ENCODE measurements around the gene CRIP1. TPM values are rescaled to one million over a fixed set of nuclear protein-coding genes. Genes with fewer than 3 reads are reported as not detected.

The CRIP1 gene
- total and polyA plus RNA-seq, 7 experiments from 2014 or later = 94.4 to 787 (median 303) TPM

DNA sequence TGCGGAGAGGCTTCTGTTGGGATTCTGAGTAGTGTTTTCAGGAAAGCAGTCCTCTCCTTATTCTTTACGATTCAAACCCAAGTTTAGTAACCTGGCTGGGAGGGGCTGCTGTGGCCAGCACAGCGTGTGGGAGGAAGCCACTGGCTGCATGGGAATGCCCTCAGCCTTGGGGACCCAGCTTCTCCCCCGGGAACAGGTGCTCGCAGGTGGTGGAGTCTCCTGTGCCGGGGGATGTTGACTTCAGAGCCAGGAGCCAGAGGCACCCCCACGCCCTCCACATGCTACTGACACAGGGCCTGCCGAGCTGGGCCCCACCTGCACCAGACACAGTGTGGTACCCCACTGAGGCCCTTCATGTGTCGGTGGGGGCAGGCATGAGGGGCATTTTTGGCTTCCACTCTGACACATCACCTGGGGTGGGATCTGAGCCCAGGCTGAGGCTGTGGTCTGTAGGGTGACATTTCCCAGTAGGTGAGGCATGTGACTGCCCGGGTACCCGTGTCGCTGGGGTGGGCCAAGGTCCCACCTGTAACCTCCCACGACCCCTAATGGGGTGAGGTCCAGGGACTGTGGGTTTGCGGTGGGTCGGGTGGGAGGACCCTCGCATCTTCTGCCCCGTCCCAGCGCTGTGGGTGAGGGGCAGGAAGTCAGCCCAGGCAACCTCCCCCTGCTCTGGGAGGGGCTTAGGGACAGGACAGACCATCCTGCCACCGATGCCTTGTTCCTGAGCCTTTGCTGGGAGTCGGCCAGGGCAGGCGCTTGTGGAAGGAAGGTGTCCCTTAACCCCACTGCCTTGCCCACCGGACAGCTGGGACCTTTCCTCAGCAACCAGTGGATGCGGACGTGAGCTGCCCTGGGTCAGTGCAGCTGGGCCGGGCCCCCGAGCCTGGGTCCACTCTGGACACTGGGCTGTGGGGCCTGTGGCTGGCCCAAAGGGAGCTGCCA lies 40.5 kb upstream of the CRIP1 start:
- H3K9me3 ChIP-seq (ENCODE audit: control insufficient read depth in 2 of 3, low read length in 3 of 3) = no peaks in the 10 kb centered on the region
- POLR2A ChIA-PET = no interaction called here
- intact Hi-C loops (cut with micrococcal nuclease) = no loop called here

GRCh38 chr14:105446971-105447370 lies 39.7 kb upstream of the CRIP1 start:
- peaks cover 0 to under 1% (median 0%) of the 10 kb centered on the region in 5 donors for H3K36me3 Mint-ChIP-seq
- peaks cover 0 to 2% (median 0%) of the 10 kb centered on the region in 7 donors for H3K4me1 Mint-ChIP-seq
- H3K27me3 Mint-ChIP-seq = no peaks in the 10 kb centered on the region
- POLR2A ChIA-PET = interaction anchor here (1.2 kb wide), 1 partner anchor 43 kb away, joined by 4 read pairs; no protein-coding TSS in a partner anchor
- intact Hi-C loops (cut with micrococcal nuclease) = no loop called here
- no peak for ATAC-seq
- Histone ChIP-seq H3K4me3 (ENCODE audit: low read length) (no peak overlapping the region), H3K27ac (ENCODE audit: low read depth, low read length) (no peak overlapping the region), H3K9me3 (ENCODE audit: control insufficient read depth in 2 of 3, low read length in 3 of 3) (no peaks in the 10 kb centered on the region), H3K4me1 (ENCODE audit: control insufficient read depth in 2 of 2, insufficient read depth in 2 of 2, low read length in 2 of 2) (no peaks in the 10 kb centered on the region), H3K27me3 (ENCODE audit: control insufficient read depth in 2 of 2, insufficient read depth in 2 of 2, low read length in 2 of 2) (no peaks in the 10 kb centered on the region), H3K36me3 (ENCODE audit: control insufficient read depth in 2 of 3, insufficient read depth in 3 of 3, low read length in 3 of 3) (peaks cover 0 to 33% (median 0%) of the 10 kb centered on the region in 3 experiments)
- H3K4me3 Mint-ChIP-seq = no peak overlapping the region
- H3K27ac Mint-ChIP-seq = peak overlapping the region in 1 of 9 donors; percentile 54
- CTCF ChIA-PET = interaction anchor here (0.6 to 1.1 kb wide), 3 partner anchors 10 to 145 kb away, joined by 3 to 5 read pairs (median 4); no protein-coding TSS in a partner anchor
- DNase-seq = no peak
- no peaks in the 10 kb centered on the region for H3K9me3 Mint-ChIP-seq

More for the DNA sequence above, 40.5 kb upstream of the CRIP1 start:
- DNase-seq (no peak), ATAC-seq (no peak)
- no peak overlapping the region for H3K4me3 Mint-ChIP-seq
- H3K27ac Mint-ChIP-seq = peak overlapping the region in 1 of 9 donors; percentile 54
- peaks cover 0 to 5% (median 0%) of the 10 kb centered on the region in 7 donors for H3K4me1 Mint-ChIP-seq
- H3K27me3 Mint-ChIP-seq = no peaks in the 10 kb centered on the region
- peaks cover 0 to 28% (median 0%) of the 10 kb centered on the region in 3 experiments for H3K36me3 ChIP-seq (ENCODE audit: control insufficient read depth in 2 of 3, insufficient read depth in 3 of 3, low read length in 3 of 3)
- H3K4me1 ChIP-seq (ENCODE audit: control insufficient read depth in 2 of 2, insufficient read depth in 2 of 2, low read length in 2 of 2) = no peaks in the 10 kb centered on the region
- no peaks in the 10 kb centered on the region for H3K27me3 ChIP-seq (ENCODE audit: control insufficient read depth in 2 of 2, insufficient read depth in 2 of 2, low read length in 2 of 2)
- CTCF ChIA-PET = interaction anchor here (0.6 to 1.1 kb wide), 2 partner anchors 44 to 144 kb away, joined by 3 to 5 read pairs; no protein-coding TSS in a partner anchor
- peaks cover 0 to 4% (median 2%) of the 10 kb centered on the region in 5 donors for H3K36me3 Mint-ChIP-seq
- no peak overlapping the region for H3K4me3 ChIP-seq (ENCODE audit: low read length)
- H3K27ac ChIP-seq (ENCODE audit: low read depth, low read length) = no peak overlapping the region
- peaks cover 0 to 2% (median 0%) of the 10 kb centered on the region in 11 donors for H3K9me3 Mint-ChIP-seq

- H3K36me3 ChIP-seq (ENCODE audit: control insufficient read depth in 2 of 3, insufficient read depth in 3 of 3, low read length in 3 of 3) = peaks cover 0 to 41% (median 0%) of the 10 kb centered on the region in 3 experiments
- intact Hi-C loops (cut with micrococcal nuclease) = loop anchor here (1.0 to 2.0 kb wide), 6 partner anchors 26 to 80 kb away; partner anchors contain the start of gene CRIP2 (in 2 of the 2)
- H3K9me3 Mint-ChIP-seq = no peaks in the 10 kb centered on the region
- no peaks in the 10 kb centered on the region for H3K9me3 ChIP-seq (ENCODE audit: control insufficient read depth in 2 of 3, low read length in 3 of 3)
- no peak overlapping the region for H3K27ac Mint-ChIP-seq
- H3K27me3 Mint-ChIP-seq = no peaks in the 10 kb centered on the region
- H3K4me3 ChIP-seq (ENCODE audit: low read length) = no peak overlapping the region
- H3K36me3 Mint-ChIP-seq = peaks cover 0 to 7% (median 2%) of the 10 kb centered on the region in 5 donors
- DNase-seq (no peak), ATAC-seq (no peak)
- no peaks in the 10 kb centered on the region for H3K27me3 ChIP-seq (ENCODE audit: control insufficient read depth in 2 of 2, insufficient read depth in 2 of 2, low read length in 2 of 2)
- H3K27ac ChIP-seq (ENCODE audit: low read depth, low read length) = no peak overlapping the region
- H3K4me1 Mint-ChIP-seq = peaks cover 0 to 3% (median 0%) of the 10 kb centered on the region in 7 donors
- ChIA-PET POLR2A (interaction anchor here (0.9 to 1.2 kb wide), 2 partner anchors 42 kb away, joined by 4 read pairs; no protein-coding TSS in a partner anchor), CTCF (interaction anchor here (0.6 to 1.9 kb wide), 5 partner anchors 11 to 77 kb away, joined by 3 to 12 read pairs (median 3); no protein-coding TSS in a partner anchor)
- H3K4me3 Mint-ChIP-seq = no peak overlapping the region
- no peaks in the 10 kb centered on the region for H3K4me1 ChIP-seq (ENCODE audit: control insufficient read depth in 2 of 2, insufficient read depth in 2 of 2, low read length in 2 of 2)
Measured at GRCh38 chr14:105447651-105448640, 38.7 kb upstream of the CRIP1 start.

DNA sequence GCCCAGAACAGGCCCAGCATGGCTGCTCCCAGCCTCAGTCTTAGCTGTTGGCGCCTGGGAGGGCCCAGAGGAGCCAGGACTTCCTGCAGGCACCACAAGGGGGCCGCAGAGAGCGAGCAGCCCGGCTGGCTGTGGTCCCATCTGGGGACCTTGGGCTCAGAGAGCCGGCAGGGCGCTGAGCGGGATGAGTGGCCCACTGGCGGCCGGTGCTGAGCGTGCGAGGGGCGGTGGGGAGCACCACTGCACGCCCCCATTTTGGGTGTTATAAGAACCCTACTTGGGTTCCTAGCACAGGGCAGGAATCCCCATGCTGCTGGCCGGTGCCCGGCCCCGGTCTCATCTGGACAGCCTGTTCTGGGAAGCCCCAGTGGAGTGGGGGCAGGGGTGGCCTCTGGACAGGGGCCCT lies 38.0 kb upstream of the CRIP1 start:
- Mint-ChIP-seq H3K9me3 (no peaks in the 10 kb centered on the region), H3K4me3 (no peak overlapping the region), H3K36me3 (peaks cover 0 to 11% (median 2%) of the 10 kb centered on the region in 5 donors), H3K4me1 (peaks cover 0 to 3% (median 0%) of the 10 kb centered on the region in 7 donors), H3K27ac (no peak overlapping the region), H3K27me3 (no peaks in the 10 kb centered on the region)
- Histone ChIP-seq H3K27me3 (ENCODE audit: control insufficient read depth in 2 of 2, insufficient read depth in 2 of 2, low read length in 2 of 2) (no peaks in the 10 kb centered on the region), H3K36me3 (ENCODE audit: control insufficient read depth in 2 of 3, insufficient read depth in 3 of 3, low read length in 3 of 3) (peaks cover 0 to 47% (median 0%) of the 10 kb centered on the region in 3 experiments), H3K9me3 (ENCODE audit: control insufficient read depth in 2 of 3, low read length in 3 of 3) (no peaks in the 10 kb centered on the region), H3K27ac (ENCODE audit: low read depth, low read length) (no peak overlapping the region), H3K4me3 (ENCODE audit: low read length) (no peak overlapping the region), H3K4me1 (ENCODE audit: control insufficient read depth in 2 of 2, insufficient read depth in 2 of 2, low read length in 2 of 2) (no peaks in the 10 kb centered on the region)
- peak; percentile 92 for ATAC-seq
- intact Hi-C loops (cut with micrococcal nuclease) = loop anchor here (1.0 to 2.0 kb wide), 6 partner anchors 26 to 80 kb away; partner anchors contain the start of gene CRIP2 (in 2 of the 2)
- POLR2A ChIA-PET = interaction anchor here (0.9 kb wide), 1 partner anchor 41 kb away, joined by 4 read pairs; no protein-coding TSS in a partner anchor
- peak; percentile 45 to 76 (median 63) for DNase-seq
- CTCF ChIA-PET = interaction anchor here (0.6 to 1.9 kb wide), 4 partner anchors 13 to 78 kb away, joined by 3 to 12 read pairs (median 3); no protein-coding TSS in a partner anchor

DNA sequence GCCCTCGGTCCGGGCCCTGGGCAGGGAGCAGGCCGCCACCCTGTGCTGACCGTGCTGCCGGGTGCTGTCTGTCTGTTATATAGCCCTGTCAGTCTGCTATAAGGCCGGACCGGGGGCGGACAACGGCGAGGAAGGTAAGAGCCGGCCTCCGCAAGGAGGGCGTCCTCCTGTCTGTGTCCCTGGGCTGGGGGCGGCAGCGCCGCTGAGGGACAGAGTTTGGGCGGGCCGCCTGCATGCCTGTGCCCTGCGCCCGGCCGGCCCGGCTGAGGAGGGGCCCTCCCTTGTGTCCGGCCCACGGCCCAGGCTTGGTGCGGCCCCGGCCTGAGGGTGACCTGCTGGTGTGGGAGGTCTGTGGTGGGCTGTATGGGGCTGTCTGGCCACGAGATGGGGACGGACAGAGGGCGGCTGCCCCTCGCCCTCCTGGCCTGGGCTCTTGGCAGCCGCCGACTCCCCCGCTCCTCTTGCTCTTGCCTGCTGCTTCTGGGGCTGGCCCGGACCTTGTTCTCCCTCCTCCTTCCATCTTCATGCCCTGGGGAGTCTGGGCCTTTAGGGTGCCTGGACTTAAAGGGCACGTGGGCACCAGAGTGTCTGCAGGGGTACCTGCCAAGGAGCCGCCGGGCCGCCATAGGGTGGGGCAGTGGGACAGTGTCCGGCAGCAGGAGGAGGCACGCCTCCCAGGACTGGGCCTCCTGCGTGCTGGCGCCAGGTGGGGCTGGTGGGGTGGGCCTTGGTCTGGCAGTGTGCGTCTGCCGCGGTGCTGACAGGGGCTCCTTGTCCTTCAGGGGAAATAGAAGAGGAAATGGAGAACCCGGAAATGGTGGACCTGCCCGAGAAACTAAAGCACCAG lies 37.2 kb upstream of the CRIP1 start:
- no peaks in the 10 kb centered on the region for H3K9me3 Mint-ChIP-seq
- H3K27ac ChIP-seq (ENCODE audit: low read depth, low read length) = no peak overlapping the region
- intact Hi-C loops (cut with micrococcal nuclease) = loop anchor here in 1 of 2 donors (2.0 kb wide), 1 partner anchor 25 kb away; the partner anchor contains the start of gene CRIP2
- peaks cover 0 to 11% (median 2%) of the 10 kb centered on the region in 5 donors for H3K36me3 Mint-ChIP-seq
- no peak overlapping the region for H3K27ac Mint-ChIP-seq
- no peaks in the 10 kb centered on the region for H3K27me3 ChIP-seq (ENCODE audit: control insufficient read depth in 2 of 2, insufficient read depth in 2 of 2, low read length in 2 of 2)
- H3K4me3 ChIP-seq (ENCODE audit: low read length) = no peak overlapping the region
- H3K4me3 Mint-ChIP-seq = no peak overlapping the region
- ChIA-PET CTCF (interaction anchor here (0.7 kb wide), 1 partner anchor 68 kb away, joined by 3 read pairs; no protein-coding TSS in a partner anchor), POLR2A (no interaction called here)
- peaks cover 0 to 55% (median 0%) of the 10 kb centered on the region in 3 experiments for H3K36me3 ChIP-seq (ENCODE audit: control insufficient read depth in 2 of 3, insufficient read depth in 3 of 3, low read length in 3 of 3)
- no peaks in the 10 kb centered on the region for H3K27me3 Mint-ChIP-seq
- no peak for ATAC-seq
- no peaks in the 10 kb centered on the region for H3K9me3 ChIP-seq (ENCODE audit: control insufficient read depth in 2 of 3, low read length in 3 of 3)
- no peaks in the 10 kb centered on the region for H3K4me1 ChIP-seq (ENCODE audit: control insufficient read depth in 2 of 2, insufficient read depth in 2 of 2, low read length in 2 of 2)
- no peak for DNase-seq
- H3K4me1 Mint-ChIP-seq = peaks cover 0 to 3% (median 0%) of the 10 kb centered on the region in 7 donors

Measured in naive thymus-derived CD4-positive, alpha-beta T cell (primary cell).